Psoas muscle (tissue), 8 donors: ENCODE results near the gene PARM1. TPM values are rescaled to one million over a fixed set of nuclear protein-coding genes. Genes with fewer than 3 reads are reported as not detected.

Experiments used
- ATAC-seq, 4 donors: fragments of 200-7000 bp; cut with Tn5 transposase; one replicate each; pipeline ENCODE4 v1.9.1; 2020; ENCODE audit warnings: moderate library complexity in 3 of 4, mild to moderate bottlenecking in 2 of 4
- DNase-seq, 2 donors: peaks; one replicate each; pipeline ENCODE4 v3.0.0-alpha.2; 2020
- H3K27ac ChIP-seq: fragments of 200-600 bp; one replicate; pipeline ENCODE4 v1.8.0; 2022
- H3K27me3 ChIP-seq, 3 donors: fragments of 200-600 bp in 1 of 3; one replicate each; pipeline versions ENCODE4 v1.6.1 to v1.8.0; 2013 to 2022; ENCODE audit warnings: low read length in 2 of 3, mild to moderate bottlenecking in 2 of 3, moderate library complexity in 1 of 3; ENCODE audit not compliant: insufficient read depth in 3 of 3
- H3K36me3 ChIP-seq, 2 donors: fragments of 200-600 bp in 1 of 2; one replicate each; pipeline versions ENCODE4 v1.6.1 to v1.8.0; 2013 to 2022; ENCODE audit warnings: low read depth in 1 of 2, mild to moderate bottlenecking in 1 of 2, moderate library complexity in 1 of 2; ENCODE audit not compliant: insufficient read depth in 1 of 2
- H3K4me1 ChIP-seq: fragments of 200-600 bp; one replicate; pipeline ENCODE4 v1.8.0; 2022
- H3K4me3 ChIP-seq: fragments of 200-600 bp; one replicate; pipeline ENCODE4 v1.8.0; 2022; ENCODE audit warnings: mild to moderate bottlenecking
- H3K9me3 ChIP-seq: fragments of 200-600 bp; one replicate; pipeline ENCODE4 v1.8.0; 2022
- WGBS, 3 donors: extraction: QIAGEN DNeasy Blood & Tissue Kit; methylation state at CpG; one replicate each; pipeline versions ENCODE4 v1.1.6 to v1.1.7; 2013; 5-methylcytosine and 5-hydroxymethylcytosine counted together
- intact Hi-C, 2 donors: fragments of 100-400 bp; cut with DNase I; formaldehyde crosslinking; loops; one replicate each; pipeline versions ENCODE4 v1.11.0 to v1.14.2; 2022
- polyA plus RNA-seq, 3 donors: library from polyadenylated mRNA; stranded (reverse); fragments of 200-250 nt; gene quantifications; one replicate each; pipeline ENCODE4 v1.2.3, GENCODE V29; 2013
- total RNA-seq, 4 donors: library from RNA; stranded (reverse); fragmentation: NEBNext Ultra II Directional in 2 of 4; extraction: Animal tissue kit (Norgen Biotek cat#: 25700) in 2 of 4; gene quantifications; one replicate each; pipeline versions ENCODE4 v1.2.1 to v1.2.4, GENCODE V29; 2021 to 2023
- TF ChIP-seq, protein P1 (sequence below): fragments of 200-600 bp; IDR thresholded peaks from one replicate; pipeline ENCODE4 v1.8.0; 2022; ENCODE audit warnings: antibody characterized with exemption
- donor health status: healthy with polysubstance abuse.
- donor health status: DM: no; HTN: no; CAD: no; lungs with moderate emphysema.
- donor health status: Bipolar disorder and iron deficiency.
- donor health status: healthy.
- donor health status: DM: yes; HTN: yes; CAD: no.
- donor health status: DM: no; HTN: no; CAD: no.
- donor health status: DM: no; HTN: no; CAD: no.
- donor health status: DM: yes; HTN: yes; CAD: no.

PARM1 gene
- total and polyA plus RNA-seq, 7 donors: 1.3 to 14.5 (median 5.2) TPM

- TF ChIP-seq, protein P1, sequence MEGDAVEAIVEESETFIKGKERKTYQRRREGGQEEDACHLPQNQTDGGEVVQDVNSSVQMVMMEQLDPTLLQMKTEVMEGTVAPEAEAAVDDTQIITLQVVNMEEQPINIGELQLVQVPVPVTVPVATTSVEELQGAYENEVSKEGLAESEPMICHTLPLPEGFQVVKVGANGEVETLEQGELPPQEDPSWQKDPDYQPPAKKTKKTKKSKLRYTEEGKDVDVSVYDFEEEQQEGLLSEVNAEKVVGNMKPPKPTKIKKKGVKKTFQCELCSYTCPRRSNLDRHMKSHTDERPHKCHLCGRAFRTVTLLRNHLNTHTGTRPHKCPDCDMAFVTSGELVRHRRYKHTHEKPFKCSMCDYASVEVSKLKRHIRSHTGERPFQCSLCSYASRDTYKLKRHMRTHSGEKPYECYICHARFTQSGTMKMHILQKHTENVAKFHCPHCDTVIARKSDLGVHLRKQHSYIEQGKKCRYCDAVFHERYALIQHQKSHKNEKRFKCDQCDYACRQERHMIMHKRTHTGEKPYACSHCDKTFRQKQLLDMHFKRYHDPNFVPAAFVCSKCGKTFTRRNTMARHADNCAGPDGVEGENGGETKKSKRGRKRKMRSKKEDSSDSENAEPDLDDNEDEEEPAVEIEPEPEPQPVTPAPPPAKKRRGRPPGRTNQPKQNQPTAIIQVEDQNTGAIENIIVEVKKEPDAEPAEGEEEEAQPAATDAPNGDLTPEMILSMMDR: no peak
Observed at GRCh38 chr4:74891037-74891436, 41.9 kb upstream of the PARM1 start.

DNA sequence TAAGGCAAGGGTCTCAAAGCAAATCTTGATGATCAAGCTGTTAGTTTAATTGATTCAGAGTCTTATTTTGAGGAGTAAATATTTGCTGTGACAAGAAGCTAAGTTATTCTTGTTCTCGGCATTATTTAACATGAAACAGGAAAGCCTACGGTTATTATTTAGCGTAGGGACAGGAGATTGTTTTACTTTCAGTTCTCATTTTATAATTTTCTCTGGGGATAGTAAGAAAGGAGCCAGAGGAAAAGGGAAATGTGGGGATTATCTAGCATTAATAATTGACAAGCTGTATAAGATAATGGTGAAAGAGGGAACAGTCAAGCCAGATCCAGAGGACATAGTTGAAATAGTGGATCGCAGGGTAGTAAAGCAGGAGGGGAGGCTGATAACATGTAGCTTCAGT, 39.7 kb upstream of the PARM1 start:
- no peak for DNase-seq
- TF ChIP-seq, protein P1: no peak
- Histone ChIP-seq H3K27ac (no peak overlapping the region), H3K9me3 (no peaks in the 10 kb centered on the region), H3K27me3 (no peaks in the 10 kb centered on the region), H3K4me3 (peak overlapping the region; percentile 20), H3K4me1 (no peaks in the 10 kb centered on the region), H3K36me3 (no peaks in the 10 kb centered on the region)
- ATAC-seq: no peak
- intact Hi-C loops: no loop called here
- WGBS, 3 donors: 31 to 53% (median 33%) methylated on average over 4 of the region's 4 CpGs

More at GRCh38 chr4:74891037-74891436, 41.9 kb upstream of the PARM1 start:
- DNase-seq (no peak), ATAC-seq (no peak)
- Histone ChIP-seq H3K27ac (no peak overlapping the region), H3K9me3 (no peaks in the 10 kb centered on the region), H3K27me3 (no peaks in the 10 kb centered on the region), H3K4me3 (no peak overlapping the region), H3K36me3 (no peaks in the 10 kb centered on the region), H3K4me1 (no peaks in the 10 kb centered on the region)
- 93 to 96% (median 93%) methylated on average over 1 of the region's 1 CpG for WGBS, 3 donors
- intact Hi-C loops: no loop called here

DNA sequence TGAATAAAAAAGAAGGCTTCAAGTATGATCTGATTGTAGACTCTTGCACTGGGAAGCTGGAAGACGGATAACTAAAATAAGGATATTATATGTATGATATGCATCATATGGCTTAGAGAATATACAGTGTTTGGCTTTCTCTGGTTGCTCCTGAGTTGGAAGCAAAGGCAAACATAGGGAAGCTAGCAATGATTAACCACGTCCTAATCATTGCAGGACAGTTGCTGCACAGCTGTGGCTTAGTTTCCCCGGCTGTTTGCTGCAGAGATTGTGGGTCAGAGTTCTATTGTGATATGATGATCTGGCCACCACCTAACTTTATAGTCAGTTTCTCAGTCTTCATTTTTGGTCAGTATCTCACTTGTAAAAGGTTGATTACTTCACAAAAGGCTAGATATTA, 36.3 kb upstream of the PARM1 start:
- 76 to 86% (median 84%) methylated on average over 3 of the region's 3 CpGs for WGBS, 3 donors
- TF ChIP-seq, protein P1: no peak
- no peaks in the 10 kb centered on the region for H3K27me3 ChIP-seq

DNA sequence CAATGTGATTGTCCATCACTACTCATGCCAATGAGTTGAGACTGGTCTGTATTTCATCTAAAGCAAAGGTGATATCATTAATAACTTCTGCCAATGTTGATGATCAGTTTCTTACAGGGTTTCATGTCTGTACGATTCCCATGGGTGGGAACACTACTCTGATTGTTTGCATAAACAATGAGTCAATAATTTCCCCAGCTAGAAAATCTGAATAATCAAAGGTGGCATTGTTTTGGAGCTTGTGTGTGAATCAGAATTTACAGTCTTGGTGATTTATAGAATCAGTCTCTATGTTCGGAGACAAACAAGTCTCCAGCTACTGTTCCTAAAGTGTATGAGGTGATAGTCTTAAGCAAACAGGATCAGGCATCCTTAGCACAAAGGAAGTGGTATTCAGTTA, 35.5 kb upstream of the PARM1 start:
- 83 to 95% (median 88%) methylated on average over 2 of the region's 2 CpGs for WGBS, 3 donors
- Histone ChIP-seq H3K27ac (no peak overlapping the region), H3K4me3 (no peak overlapping the region), H3K36me3 (no peaks in the 10 kb centered on the region), H3K9me3 (no peaks in the 10 kb centered on the region), H3K4me1 (no peaks in the 10 kb centered on the region), H3K27me3 (no peaks in the 10 kb centered on the region)
- ATAC-seq (no peak), DNase-seq (no peak)
- intact Hi-C loops: no loop called here
- TF ChIP-seq, protein P1: no peak

More for the DNA sequence above, 36.3 kb upstream of the PARM1 start:
- no peaks in the 10 kb centered on the region for H3K9me3 ChIP-seq
- ATAC-seq (no peak), DNase-seq (no peak)
- intact Hi-C loops: no loop called here
- H3K4me3 ChIP-seq: no peak overlapping the region
- H3K27ac ChIP-seq: no peak overlapping the region
- H3K36me3 ChIP-seq: no peaks in the 10 kb centered on the region
- H3K4me1 ChIP-seq: no peaks in the 10 kb centered on the region

DNA sequence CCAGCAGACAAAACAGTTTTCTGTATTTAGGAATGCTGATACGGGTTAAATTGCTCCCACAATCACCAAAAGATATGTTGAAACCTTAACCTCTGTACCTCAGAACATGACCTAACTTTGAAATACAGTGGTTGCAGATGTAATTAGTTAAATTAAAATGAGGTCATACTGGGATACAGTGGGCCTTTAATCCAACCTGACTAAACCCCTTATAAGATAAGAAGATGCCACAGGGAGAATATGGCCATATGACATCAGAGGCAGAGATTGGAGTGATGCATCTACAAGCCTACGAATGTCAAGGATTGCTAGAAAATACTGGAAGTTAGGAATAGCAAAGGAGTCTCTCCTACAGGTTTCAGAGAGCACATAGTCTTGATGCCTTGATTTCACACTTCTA, 32.1 kb upstream of the PARM1 start:
- H3K4me1 ChIP-seq: no peaks in the 10 kb centered on the region
- no peaks in the 10 kb centered on the region for H3K9me3 ChIP-seq
- no peaks in the 10 kb centered on the region for H3K36me3 ChIP-seq
- H3K27me3 ChIP-seq: no peaks in the 10 kb centered on the region
- intact Hi-C loops: no loop called here
- DNase-seq: no peak
- 75 to 80% (median 77%) methylated on average over 2 of the region's 2 CpGs for WGBS, 3 donors
- TF ChIP-seq, protein P1: no peak
- no peak for ATAC-seq
- H3K4me3 ChIP-seq: no peak overlapping the region
- no peak overlapping the region for H3K27ac ChIP-seq
